H1 (cell line): Measurements from ENCODE around the gene PTGDS.

Experiments
- EP300 ChIP-seq, 2 experiments: IDR thresholded peaks; 1 replicate in 1 of 2; 2 replicates in 1 of 2; pipeline ENCODE4 v1.6.1; 2011 to 2012; ENCODE audit warnings: low read depth in 2 of 2, low read length in 2 of 2, mild to moderate bottlenecking in 2 of 2, borderline replicate concordance in 1 of 2, inconsistent platforms in 1 of 2, moderate library complexity in 1 of 2
- TF ChIP-seq, protein P1 (sequence below): IDR thresholded peaks from 2 replicates; pipeline ENCODE4 v1.6.1; 2012; ENCODE audit warnings: inconsistent platforms

DNA sequence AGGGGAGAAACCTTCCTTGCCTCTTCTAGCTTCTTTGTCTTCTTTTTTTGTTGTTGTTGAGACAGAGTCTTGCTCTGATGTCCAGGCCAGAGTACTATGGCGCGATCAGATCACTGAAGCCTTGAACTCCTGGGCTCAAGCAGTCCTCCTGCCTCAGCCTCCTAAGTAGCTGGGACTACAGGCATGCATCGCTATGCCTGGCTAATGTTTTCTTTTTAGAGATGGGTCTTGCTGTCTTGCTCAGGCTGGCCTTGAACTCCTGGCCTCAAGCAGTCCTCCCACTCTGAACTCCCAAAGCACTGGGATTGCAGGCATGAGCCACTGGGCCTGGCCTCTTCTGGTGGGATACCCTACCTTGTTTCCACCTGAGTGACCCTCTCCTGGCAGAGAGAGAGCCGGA is 11.6 kb downstream of the PTGDS start:
- TF ChIP-seq, protein P1, sequence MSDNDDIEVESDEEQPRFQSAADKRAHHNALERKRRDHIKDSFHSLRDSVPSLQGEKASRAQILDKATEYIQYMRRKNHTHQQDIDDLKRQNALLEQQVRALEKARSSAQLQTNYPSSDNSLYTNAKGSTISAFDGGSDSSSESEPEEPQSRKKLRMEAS: no peak
- no peak for TF ChIP-seq EP300 (IDR thresholded peaks at IDR 0.05; ENCODE audit: borderline replicate concordance in 1 of 2, low read depth in 2 of 2, low read length in 2 of 2)
